ENCODE results near the gene RELL2.

DNA sequence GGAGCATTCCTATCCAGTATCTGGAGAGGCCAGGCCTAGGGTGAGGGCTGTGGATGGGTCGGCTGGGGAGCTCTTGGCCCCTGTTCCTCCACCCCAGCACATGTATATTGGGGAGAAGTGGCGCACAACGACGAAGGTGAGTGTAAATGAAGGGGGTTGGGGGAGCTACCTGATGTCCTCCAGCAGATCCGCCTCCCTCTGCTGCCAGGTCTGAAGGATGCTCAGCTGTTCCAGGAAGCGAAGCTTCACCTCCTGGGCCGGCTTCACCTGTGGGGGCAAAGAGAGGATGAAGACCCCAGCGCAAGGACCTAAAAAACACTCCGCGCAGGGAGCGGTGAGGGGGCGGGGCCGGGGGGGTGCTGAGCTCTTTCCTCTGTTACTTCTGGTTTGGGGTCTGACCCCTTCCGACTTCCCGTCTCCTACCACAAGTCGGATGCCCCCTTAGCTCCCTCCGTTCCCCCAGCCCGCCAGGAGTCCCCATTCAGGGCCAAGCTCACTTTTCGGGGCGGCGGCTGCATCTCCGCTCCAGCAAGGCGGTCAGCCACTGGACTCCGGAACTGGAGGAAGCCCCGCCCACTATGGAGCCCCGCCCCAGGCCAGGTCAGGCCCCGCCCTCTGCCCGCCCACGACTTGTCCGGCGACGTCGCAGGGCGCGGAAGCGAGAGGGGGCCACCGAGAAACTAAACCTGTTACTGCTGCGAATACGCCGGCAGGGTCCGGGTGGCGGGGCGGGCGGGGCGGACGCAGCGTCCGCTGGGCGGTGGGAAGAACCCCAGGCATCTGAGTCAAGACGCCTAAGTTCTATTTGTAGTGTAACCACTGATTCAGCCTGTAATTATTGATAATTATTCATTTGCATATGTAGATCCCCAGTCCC, 14.3 kb downstream of the RELL2 start, which contains the start of gene FCHSD1:
- TF ChIP-seq POLR2AphosphoS5 (IDR thresholded peaks at IDR 0.05; ENCODE audit: low read depth, low read length) (peak; percentile 71), TAF1 (IDR thresholded peaks at IDR 0.05; ENCODE audit: borderline replicate concordance, insufficient read depth, low read length) (0 out of 2 replicates have a peak, but pooled peaks have one; percentile 20)

All from PFSK-1 (cell line).